Liver (tissue), 9 donors: ENCODE data around the gene TMEM163. TPM values are rescaled to one million over a fixed set of nuclear protein-coding genes. Genes with fewer than 3 reads are reported as not detected.

ENCODE experiments used
- DNase-seq: peaks from one replicate; pipeline ENCODE4 v3.0.0-alpha.2; 2017; ENCODE audit warnings: low spot score
- H3K27ac ChIP-seq, 2 donors: one replicate each; pipeline ENCODE4 v1.7.0; 2013; ENCODE audit warnings: inconsistent platforms in 2 of 2, low read length in 2 of 2, control low read depth in 1 of 2, low read depth in 1 of 2, mild to moderate bottlenecking in 1 of 2
- H3K27me3 ChIP-seq, 4 donors: one replicate each; pipeline versions ENCODE4 v1.6.1 to v1.7.0; 2013; ENCODE audit warnings: low read length in 3 of 4, inconsistent platforms in 1 of 4, mild to moderate bottlenecking in 1 of 4, moderate library complexity in 1 of 4; ENCODE audit not compliant: control insufficient read depth in 4 of 4, insufficient read depth in 4 of 4
- H3K36me3 ChIP-seq, 4 donors: one replicate each; pipeline versions ENCODE4 v1.6.1 to v1.7.0; 2013; ENCODE audit warnings: low read length in 3 of 4, mild to moderate bottlenecking in 3 of 4, low read depth in 1 of 4, moderate library complexity in 1 of 4; ENCODE audit not compliant: control insufficient read depth in 4 of 4, insufficient read depth in 3 of 4
- H3K4me1 ChIP-seq, 4 donors: one replicate each; pipeline versions ENCODE4 v1.6.1 to v1.7.0; 2013; ENCODE audit warnings: low read length in 3 of 4, mild to moderate bottlenecking in 3 of 4, moderate library complexity in 1 of 4; ENCODE audit not compliant: control insufficient read depth in 4 of 4, insufficient read depth in 4 of 4
- H3K4me3 ChIP-seq, 3 donors: one replicate each; pipeline versions ENCODE4 v1.6.1 to v1.7.0; 2013; ENCODE audit warnings: low read length in 3 of 3, control low read depth in 1 of 3, low read depth in 1 of 3, mild to moderate bottlenecking in 1 of 3
- H3K9ac ChIP-seq, 2 donors: one replicate each; pipeline ENCODE4 v1.7.0; 2013; ENCODE audit warnings: low read length in 2 of 2, mild to moderate bottlenecking in 2 of 2, moderate library complexity in 2 of 2, control low read depth in 1 of 2, low read depth in 1 of 2
- H3K9me3 ChIP-seq, 4 donors: one replicate each; pipeline versions ENCODE4 v1.6.1 to v1.7.0; 2013; ENCODE audit warnings: low read length in 3 of 4; ENCODE audit not compliant: control insufficient read depth in 4 of 4
- EGR1 ChIP-seq, 2 donors: IDR thresholded peaks; 2 replicates each; pipeline ENCODE4 v1.6.1; 2016 to 2018; ENCODE audit warnings: antibody characterized with exemption in 2 of 2, low read depth in 2 of 2
- FOXA1 ChIP-seq: IDR thresholded peaks from 2 replicates; pipeline ENCODE4 v1.6.1; 2016; ENCODE audit warnings: antibody characterized with exemption
- GABPA ChIP-seq, 2 donors: IDR thresholded peaks in 1 of 2; conservative IDR thresholded peaks in 1 of 2; 2 replicates each; pipeline ENCODE4 v1.6.1; 2016; ENCODE audit warnings: antibody characterized with exemption in 2 of 2, mild to moderate bottlenecking in 1 of 2, moderate library complexity in 1 of 2
- HNF4A ChIP-seq, 2 donors: conservative IDR thresholded peaks; 2 replicates each; pipeline ENCODE4 v1.6.1; 2016; ENCODE audit warnings: antibody characterized with exemption in 2 of 2, mild to moderate bottlenecking in 2 of 2
- HNF4G ChIP-seq: IDR thresholded peaks from 2 replicates; pipeline ENCODE4 v1.6.1; 2016; ENCODE audit warnings: antibody characterized with exemption
- RXRA ChIP-seq, 2 donors: IDR thresholded peaks; 2 replicates each; pipeline ENCODE4 v1.6.1; 2017 to 2018; ENCODE audit warnings: antibody characterized with exemption in 2 of 2, mild to moderate bottlenecking in 1 of 2
- SP1 ChIP-seq: IDR thresholded peaks from 2 replicates; pipeline ENCODE4 v1.6.1; 2018; ENCODE audit warnings: antibody characterized with exemption, mild to moderate bottlenecking
- YY1 ChIP-seq: IDR thresholded peaks from 2 replicates; pipeline ENCODE4 v1.6.1; 2016; ENCODE audit warnings: antibody characterized with exemption, mild to moderate bottlenecking
- WGBS: extraction: QIAGEN DNeasy Blood & Tissue Kit; methylation state at CpG from one replicate; pipeline ENCODE4 v1.1.7; 2013; 5-methylcytosine and 5-hydroxymethylcytosine counted together
- polyA plus RNA-seq, 2 donors: library from polyadenylated mRNA; stranded (reverse) in 1 of 2; unstranded in 1 of 2; fragments of 200-250 nt in 1 of 2; fragments of >200 nt in 1 of 2; fragmentation: Nextera tagmentation in 1 of 2; extraction: Ambion mirVana in 1 of 2; gene quantifications; one replicate each; pipeline versions ENCODE4 v1.2.1 to v1.2.3, GENCODE V29; 2013 to 2015
- total RNA-seq, 2 donors: library from RNA; depleted of rRNA; stranded (reverse); fragments of >200 nt; gene quantifications; one replicate each; pipeline ENCODE4 v1.2.3, GENCODE V29; 2014
- TF ChIP-seq, protein P1 (sequence below): fragments of 150-350 bp; IDR thresholded peaks from 2 replicates; pipeline ENCODE4 v1.5.1; 2017; ENCODE audit warnings: improper control_type of control experiment, low read depth, low read length; ENCODE audit not compliant: missing input control
- TF ChIP-seq, protein P2 (sequence below): IDR thresholded peaks from 2 replicates; pipeline ENCODE4 v1.6.1; 2016; ENCODE audit warnings: antibody characterized with exemption
- TF ChIP-seq, protein P3 (sequence below): IDR thresholded peaks from 2 replicates; pipeline ENCODE4 v1.6.1; 2016; ENCODE audit warnings: antibody characterized with exemption
- TF ChIP-seq, protein P4 (sequence below): IDR thresholded peaks from 2 replicates; pipeline ENCODE4 v1.6.1; 2016; ENCODE audit warnings: antibody characterized with exemption, mild to moderate bottlenecking
- TF ChIP-seq, protein P5 (sequence below): IDR thresholded peaks from 2 replicates; pipeline ENCODE4 v1.6.1; 2016; ENCODE audit warnings: antibody characterized with exemption
- donor health status: healthy.
- donor health status: healthy.
- donor health status: healthy.
- donor health status: healthy.
- donor health status: healthy.

The TMEM163 gene
- total and polyA plus RNA-seq, 4 donors, result 0.08 to 0.48 (median 0.25) TPM

DNA sequence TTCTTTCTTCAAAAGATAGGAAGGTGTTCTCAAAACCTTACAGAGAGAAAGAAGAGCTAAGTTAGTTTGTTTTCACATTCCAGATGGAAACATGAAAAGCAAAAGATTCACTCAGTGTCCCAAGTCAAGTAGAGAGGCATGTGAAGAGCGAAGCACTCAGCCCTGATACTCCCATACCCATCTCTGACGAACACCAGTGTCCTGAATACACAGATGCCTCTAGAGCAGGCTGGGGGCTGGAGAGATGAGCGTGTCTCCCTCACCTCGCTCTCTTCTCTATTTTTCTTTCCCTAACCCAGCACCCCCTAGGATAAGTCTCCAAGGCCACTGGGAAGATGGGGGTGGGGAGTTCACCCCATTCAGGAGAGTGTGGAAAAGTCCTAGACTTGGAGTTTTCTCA, 227.8 kb downstream of the TMEM163 start:
- no peak for DNase-seq
- Histone ChIP-seq H3K36me3 (no peaks in the 10 kb centered on the region), H3K4me1 (peaks cover 0 to 4% (median 0%) of the 10 kb centered on the region in 4 donors), H3K4me3 (no peak overlapping the region), H3K27me3 (peaks cover 0 to 5% (median 1%) of the 10 kb centered on the region in 4 donors), H3K9me3 (no peaks in the 10 kb centered on the region), H3K27ac (no peak overlapping the region), H3K9ac (no peak overlapping the region)
- no peak for TF ChIP-seq EGR1 (IDR thresholded peaks at IDR 0.05; ENCODE audit: low read depth in 2 of 2)
- TF ChIP-seq HNF4G, result no peak
- TF ChIP-seq, protein P1, sequence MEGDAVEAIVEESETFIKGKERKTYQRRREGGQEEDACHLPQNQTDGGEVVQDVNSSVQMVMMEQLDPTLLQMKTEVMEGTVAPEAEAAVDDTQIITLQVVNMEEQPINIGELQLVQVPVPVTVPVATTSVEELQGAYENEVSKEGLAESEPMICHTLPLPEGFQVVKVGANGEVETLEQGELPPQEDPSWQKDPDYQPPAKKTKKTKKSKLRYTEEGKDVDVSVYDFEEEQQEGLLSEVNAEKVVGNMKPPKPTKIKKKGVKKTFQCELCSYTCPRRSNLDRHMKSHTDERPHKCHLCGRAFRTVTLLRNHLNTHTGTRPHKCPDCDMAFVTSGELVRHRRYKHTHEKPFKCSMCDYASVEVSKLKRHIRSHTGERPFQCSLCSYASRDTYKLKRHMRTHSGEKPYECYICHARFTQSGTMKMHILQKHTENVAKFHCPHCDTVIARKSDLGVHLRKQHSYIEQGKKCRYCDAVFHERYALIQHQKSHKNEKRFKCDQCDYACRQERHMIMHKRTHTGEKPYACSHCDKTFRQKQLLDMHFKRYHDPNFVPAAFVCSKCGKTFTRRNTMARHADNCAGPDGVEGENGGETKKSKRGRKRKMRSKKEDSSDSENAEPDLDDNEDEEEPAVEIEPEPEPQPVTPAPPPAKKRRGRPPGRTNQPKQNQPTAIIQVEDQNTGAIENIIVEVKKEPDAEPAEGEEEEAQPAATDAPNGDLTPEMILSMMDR, result no peak
- TF ChIP-seq FOXA1, result no peak
- TF ChIP-seq, protein P2, sequence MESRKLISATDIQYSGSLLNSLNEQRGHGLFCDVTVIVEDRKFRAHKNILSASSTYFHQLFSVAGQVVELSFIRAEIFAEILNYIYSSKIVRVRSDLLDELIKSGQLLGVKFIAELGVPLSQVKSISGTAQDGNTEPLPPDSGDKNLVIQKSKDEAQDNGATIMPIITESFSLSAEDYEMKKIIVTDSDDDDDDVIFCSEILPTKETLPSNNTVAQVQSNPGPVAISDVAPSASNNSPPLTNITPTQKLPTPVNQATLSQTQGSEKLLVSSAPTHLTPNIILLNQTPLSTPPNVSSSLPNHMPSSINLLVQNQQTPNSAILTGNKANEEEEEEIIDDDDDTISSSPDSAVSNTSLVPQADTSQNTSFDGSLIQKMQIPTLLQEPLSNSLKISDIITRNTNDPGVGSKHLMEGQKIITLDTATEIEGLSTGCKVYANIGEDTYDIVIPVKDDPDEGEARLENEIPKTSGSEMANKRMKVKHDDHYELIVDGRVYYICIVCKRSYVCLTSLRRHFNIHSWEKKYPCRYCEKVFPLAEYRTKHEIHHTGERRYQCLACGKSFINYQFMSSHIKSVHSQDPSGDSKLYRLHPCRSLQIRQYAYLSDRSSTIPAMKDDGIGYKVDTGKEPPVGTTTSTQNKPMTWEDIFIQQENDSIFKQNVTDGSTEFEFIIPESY, result no peak
- WGBS, result 83% methylated on average over 4 of the region's 4 CpGs

DNA sequence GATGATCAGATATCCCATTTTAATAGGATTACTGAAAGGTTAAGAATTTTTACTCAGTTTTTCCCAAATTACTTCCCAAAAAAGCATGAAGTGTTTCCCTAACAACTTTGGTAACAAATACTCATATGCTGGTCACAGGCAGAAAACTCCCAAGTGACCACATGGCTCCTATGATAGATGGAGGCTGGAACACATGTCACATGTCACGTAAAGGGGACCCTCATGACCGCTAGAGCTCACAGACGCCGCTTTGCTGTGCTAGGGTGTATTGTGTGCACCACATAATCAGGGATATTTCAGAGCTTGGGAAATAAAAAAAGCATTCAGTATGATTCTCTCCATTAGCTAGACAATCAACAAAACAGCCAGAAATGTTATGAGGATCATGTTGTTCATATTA, 228.2 kb downstream of the TMEM163 start:
- DNase-seq, result no peak
- H3K9ac ChIP-seq, result no peak overlapping the region
- H3K36me3 ChIP-seq, result no peaks in the 10 kb centered on the region
- H3K27ac ChIP-seq, result no peak overlapping the region
- peaks cover 0 to 4% (median 0%) of the 10 kb centered on the region in 4 donors for H3K4me1 ChIP-seq
- no peaks in the 10 kb centered on the region for H3K9me3 ChIP-seq
- H3K27me3 ChIP-seq, result peaks cover 0 to 5% (median 1%) of the 10 kb centered on the region in 4 donors
- H3K4me3 ChIP-seq, result no peak overlapping the region
- 90% methylated on average over 4 of the region's 4 CpGs for WGBS
- TF ChIP-seq EGR1 (IDR thresholded peaks at IDR 0.05; ENCODE audit: low read depth in 2 of 2) (no peak), SP1 (no peak), HNF4G (no peak), GABPA (IDR thresholded peaks at IDR 0.05 in 1 of 2, conservative IDR thresholded peaks at IDR 0.05 in 1 of 2) (no peak), HNF4A (conservative IDR thresholded peaks at IDR 0.05) (no peak), YY1 (no peak), RXRA (IDR thresholded peaks at IDR 0.05) (no peak)
- TF ChIP-seq, protein P3, sequence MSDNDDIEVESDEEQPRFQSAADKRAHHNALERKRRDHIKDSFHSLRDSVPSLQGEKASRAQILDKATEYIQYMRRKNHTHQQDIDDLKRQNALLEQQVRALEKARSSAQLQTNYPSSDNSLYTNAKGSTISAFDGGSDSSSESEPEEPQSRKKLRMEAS, result no peak
- TF ChIP-seq, protein P4, sequence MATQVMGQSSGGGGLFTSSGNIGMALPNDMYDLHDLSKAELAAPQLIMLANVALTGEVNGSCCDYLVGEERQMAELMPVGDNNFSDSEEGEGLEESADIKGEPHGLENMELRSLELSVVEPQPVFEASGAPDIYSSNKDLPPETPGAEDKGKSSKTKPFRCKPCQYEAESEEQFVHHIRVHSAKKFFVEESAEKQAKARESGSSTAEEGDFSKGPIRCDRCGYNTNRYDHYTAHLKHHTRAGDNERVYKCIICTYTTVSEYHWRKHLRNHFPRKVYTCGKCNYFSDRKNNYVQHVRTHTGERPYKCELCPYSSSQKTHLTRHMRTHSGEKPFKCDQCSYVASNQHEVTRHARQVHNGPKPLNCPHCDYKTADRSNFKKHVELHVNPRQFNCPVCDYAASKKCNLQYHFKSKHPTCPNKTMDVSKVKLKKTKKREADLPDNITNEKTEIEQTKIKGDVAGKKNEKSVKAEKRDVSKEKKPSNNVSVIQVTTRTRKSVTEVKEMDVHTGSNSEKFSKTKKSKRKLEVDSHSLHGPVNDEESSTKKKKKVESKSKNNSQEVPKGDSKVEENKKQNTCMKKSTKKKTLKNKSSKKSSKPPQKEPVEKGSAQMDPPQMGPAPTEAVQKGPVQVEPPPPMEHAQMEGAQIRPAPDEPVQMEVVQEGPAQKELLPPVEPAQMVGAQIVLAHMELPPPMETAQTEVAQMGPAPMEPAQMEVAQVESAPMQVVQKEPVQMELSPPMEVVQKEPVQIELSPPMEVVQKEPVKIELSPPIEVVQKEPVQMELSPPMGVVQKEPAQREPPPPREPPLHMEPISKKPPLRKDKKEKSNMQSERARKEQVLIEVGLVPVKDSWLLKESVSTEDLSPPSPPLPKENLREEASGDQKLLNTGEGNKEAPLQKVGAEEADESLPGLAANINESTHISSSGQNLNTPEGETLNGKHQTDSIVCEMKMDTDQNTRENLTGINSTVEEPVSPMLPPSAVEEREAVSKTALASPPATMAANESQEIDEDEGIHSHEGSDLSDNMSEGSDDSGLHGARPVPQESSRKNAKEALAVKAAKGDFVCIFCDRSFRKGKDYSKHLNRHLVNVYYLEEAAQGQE, result no peak
- TF ChIP-seq, protein P5, sequence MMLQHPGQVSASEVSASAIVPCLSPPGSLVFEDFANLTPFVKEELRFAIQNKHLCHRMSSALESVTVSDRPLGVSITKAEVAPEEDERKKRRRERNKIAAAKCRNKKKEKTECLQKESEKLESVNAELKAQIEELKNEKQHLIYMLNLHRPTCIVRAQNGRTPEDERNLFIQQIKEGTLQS, result no peak
